Measurements from ENCODE around the gene TM4SF4.

GRCh38 chr3:149480326-149481017 lies 6.0 kb downstream of the TM4SF4 start:
- TF ChIP-seq CTCF (conservative IDR thresholded peaks at IDR 0.05; ENCODE audit: low read depth in 2 of 2) = peak; percentile 86 to 99
- TF ChIP-seq POLR2AphosphoS5 (IDR thresholded peaks at IDR 0.05; ENCODE audit: low read depth) = no peak
- TF ChIP-seq CREB1 (CRISPR knock-in tag; IDR thresholded peaks at IDR 0.05; ENCODE audit: low read depth) = no peak
- TF ChIP-seq EZH2 (IDR thresholded peaks at IDR 0.05; ENCODE audit: low read depth, unreplicated experiment) = no peak

Measured in GM23338 (cell line).